Stimulated activated CD8-positive, alpha-beta memory T cell treated with anti-CD3 and anti-CD28 coated beads, Interleukin-2, amount 100 ng/mL, for 48 hours (primary cell): ENCODE results near the gene SERPINB11.
"Not testable (repeated sequence)": the region's sequence is repeated elsewhere in the genome, so short reads cannot be mapped to it uniquely, and the experiment has no call there.

ENCODE experiments used
- DNase-seq, 2 donors: peaks; one replicate each; pipeline ENCODE4 v3.0.0-alpha.2; 2020; ENCODE audit warnings: low read depth in 2 of 2

Gene SERPINB11

GRCh38 chr18:63702660-63703059 is at the start of gene SERPINB11:
Gene SERPINB11, plus strand, starts transcription at chr18:63702960. Its CDS starts 7,234 bp downstream, at chr18:63710194.
- DNase-seq, result no peak

- DNase-seq, result not testable (repeated sequence)
These were observed 43.8 kb upstream of the SERPINB11 start for GRCh38 chr18:63658920-63659319.

GRCh38 chr18:63661750-63662149 is 41.0 kb upstream of the SERPINB11 start, which contains the start of gene SERPINB3:
Gene SERPINB3, minus strand, starts transcription at chr18:63661893. Its CDS starts 677 bp downstream, at chr18:63661216.
- DNase-seq, result not testable (repeated sequence)

GRCh38 chr18:63664571-63664970 is 38.2 kb upstream of the SERPINB11 start:
- no peak for DNase-seq

GRCh38 chr18:63676526-63677323 is 26.0 kb upstream of the SERPINB11 start:
- no peak for DNase-seq

- no peak for DNase-seq
These were observed 25.1 kb upstream of the SERPINB11 start for GRCh38 chr18:63677500-63678225.

GRCh38 chr18:63679820-63680606 is 22.7 kb upstream of the SERPINB11 start:
- DNase-seq, result no peak

- no peak for DNase-seq
These were observed 21.1 kb upstream of the SERPINB11 start for GRCh38 chr18:63681449-63682340.

GRCh38 chr18:63683152-63683551 is 19.6 kb upstream of the SERPINB11 start:
- no peak for DNase-seq

GRCh38 chr18:63683890-63684289 is 18.9 kb upstream of the SERPINB11 start:
- DNase-seq, result no peak

- no peak for DNase-seq
These were observed 18.0 kb upstream of the SERPINB11 start for GRCh38 chr18:63684718-63685117.

- DNase-seq, result no peak
These were observed 15.9 kb upstream of the SERPINB11 start for GRCh38 chr18:63686871-63687270.

- DNase-seq, result no peak
These were observed 13.7 kb upstream of the SERPINB11 start for GRCh38 chr18:63689064-63689463.

- DNase-seq, result no peak
These were observed 5.6 kb upstream of the SERPINB11 start for GRCh38 chr18:63697097-63697660.

- no peak for DNase-seq
These were observed 2.3 kb upstream of the SERPINB11 start for GRCh38 chr18:63700501-63700900.

GRCh38 chr18:63701952-63702351 is 808 bp upstream of the SERPINB11 start:
- no peak for DNase-seq

- no peak for DNase-seq
These were observed 2.6 kb downstream of the SERPINB11 start for GRCh38 chr18:63705401-63705800.

- no peak for DNase-seq
These were observed 5.1 kb downstream of the SERPINB11 start for GRCh38 chr18:63707816-63708215.

- no peak for DNase-seq
These were observed 5.9 kb downstream of the SERPINB11 start for GRCh38 chr18:63708650-63709049.

- no peak for DNase-seq
These were observed 23.1 kb downstream of the SERPINB11 start for GRCh38 chr18:63725682-63726480.
